Renal cortex interstitium (tissue), 11 donors: Measurements from ENCODE around the gene PRM3. TPM values are rescaled to one million over a fixed set of nuclear protein-coding genes. Genes with fewer than 3 reads are reported as not detected.
A peak's percentile ranks its signal among the peaks of the same experiment; 100 is the strongest.
"Not testable (repeated sequence)": the region's sequence is repeated elsewhere in the genome, so short reads cannot be mapped to it uniquely, and the experiment has no call there.

Experiments used
- DNase-seq, 11 donors: peaks; one replicate each; pipeline ENCODE4 v3.0.0-alpha.2; 2013; ENCODE audit warnings: low read depth in 9 of 11, low spot score in 4 of 11; ENCODE audit errors: extremely low read depth in 1 of 11
- polyA plus RNA-seq, 3 donors: library from polyadenylated mRNA; unstranded; fragments of 120-200 nt; gene quantifications; one replicate each; pipeline ENCODE4 v1.2.1, GENCODE V29; 2013; ENCODE audit not compliant: insufficient read length in 3 of 3

PRM3 gene
- polyA plus RNA-seq, 3 donors, result not detected

GRCh38 chr16:11290102-11290893 lies 16.9 kb upstream of the PRM3 start:
- no peak for DNase-seq

- DNase-seq, result not testable (repeated sequence)
Observed at GRCh38 chr16:11289696-11290095, 16.3 kb upstream of the PRM3 start.

- DNase-seq, result no peak
Observed at GRCh38 chr16:11289202-11289601, 15.8 kb upstream of the PRM3 start.

DNA sequence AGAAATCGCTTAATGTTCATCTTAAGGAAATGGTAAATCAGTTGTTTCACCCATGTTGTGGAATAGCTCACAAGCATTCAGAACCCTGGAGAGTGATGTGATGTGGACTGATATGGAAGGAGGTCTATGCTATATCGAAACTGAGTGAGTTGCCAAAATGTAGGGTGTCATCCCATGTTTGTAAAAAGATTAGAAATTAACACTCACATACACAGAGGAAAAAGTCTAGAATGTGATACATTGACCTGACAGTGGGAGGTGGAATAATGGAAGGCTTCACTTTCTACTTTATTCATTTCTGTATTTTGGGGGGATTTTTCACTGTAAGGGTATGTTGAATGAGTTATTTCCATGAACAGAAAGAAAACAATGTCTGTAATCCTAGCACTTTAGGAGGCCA lies 12.4 kb upstream of the PRM3 start:
- DNase-seq, result no peak

- DNase-seq, result no peak
Observed at GRCh38 chr16:11283820-11284248, 10.4 kb upstream of the PRM3 start.

DNA sequence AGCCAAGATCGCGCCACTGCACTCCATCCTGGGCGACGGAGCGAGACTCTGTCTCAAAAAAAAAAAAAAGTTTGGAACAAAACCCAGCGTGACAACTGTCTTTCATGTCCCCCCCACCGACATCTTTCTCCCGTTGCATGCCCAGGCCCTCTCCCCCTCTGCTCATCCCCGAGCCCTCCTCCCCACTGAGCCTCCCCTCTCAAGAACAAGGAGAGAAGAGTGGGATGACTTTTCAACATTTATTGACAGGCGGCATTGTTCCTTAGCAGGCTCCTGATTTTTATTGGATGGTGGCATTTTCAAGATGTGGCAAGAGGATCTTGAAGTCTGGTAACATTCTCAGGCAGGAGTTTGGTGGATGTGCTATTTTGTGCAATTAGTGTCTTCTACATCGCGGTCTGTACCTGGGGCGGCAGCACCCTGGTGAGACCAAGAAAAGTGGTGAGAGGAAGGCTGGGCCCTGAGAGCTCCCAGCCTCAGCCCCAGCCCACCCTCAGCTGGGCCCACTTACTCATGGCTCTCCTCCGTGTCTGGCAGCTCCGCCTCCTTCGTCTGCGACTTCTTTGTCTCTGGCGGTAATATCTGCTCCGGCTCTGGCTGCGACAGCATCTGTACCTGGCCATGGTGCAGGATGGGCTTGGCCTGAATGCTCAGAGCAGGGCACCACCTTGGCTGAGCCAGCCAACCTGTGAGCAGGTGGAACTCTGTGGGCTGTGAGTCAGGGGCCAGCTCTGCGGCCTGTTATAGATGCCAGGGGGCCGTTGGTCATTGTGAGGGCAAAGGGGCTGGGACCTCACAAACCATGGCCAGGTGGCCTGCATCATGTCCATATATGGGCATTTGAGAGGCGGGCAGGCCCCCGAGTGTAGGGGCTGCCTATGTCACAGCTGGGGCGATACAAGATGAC lies 7.4 kb upstream of the PRM3 start, which contains the start of gene PRM1:
Gene PRM1 (minus strand): TSS at position 715 of the 907 bp plus-strand sequence. CDS start 92 bp downstream, at position 623.
- no peak for DNase-seq

DNA sequence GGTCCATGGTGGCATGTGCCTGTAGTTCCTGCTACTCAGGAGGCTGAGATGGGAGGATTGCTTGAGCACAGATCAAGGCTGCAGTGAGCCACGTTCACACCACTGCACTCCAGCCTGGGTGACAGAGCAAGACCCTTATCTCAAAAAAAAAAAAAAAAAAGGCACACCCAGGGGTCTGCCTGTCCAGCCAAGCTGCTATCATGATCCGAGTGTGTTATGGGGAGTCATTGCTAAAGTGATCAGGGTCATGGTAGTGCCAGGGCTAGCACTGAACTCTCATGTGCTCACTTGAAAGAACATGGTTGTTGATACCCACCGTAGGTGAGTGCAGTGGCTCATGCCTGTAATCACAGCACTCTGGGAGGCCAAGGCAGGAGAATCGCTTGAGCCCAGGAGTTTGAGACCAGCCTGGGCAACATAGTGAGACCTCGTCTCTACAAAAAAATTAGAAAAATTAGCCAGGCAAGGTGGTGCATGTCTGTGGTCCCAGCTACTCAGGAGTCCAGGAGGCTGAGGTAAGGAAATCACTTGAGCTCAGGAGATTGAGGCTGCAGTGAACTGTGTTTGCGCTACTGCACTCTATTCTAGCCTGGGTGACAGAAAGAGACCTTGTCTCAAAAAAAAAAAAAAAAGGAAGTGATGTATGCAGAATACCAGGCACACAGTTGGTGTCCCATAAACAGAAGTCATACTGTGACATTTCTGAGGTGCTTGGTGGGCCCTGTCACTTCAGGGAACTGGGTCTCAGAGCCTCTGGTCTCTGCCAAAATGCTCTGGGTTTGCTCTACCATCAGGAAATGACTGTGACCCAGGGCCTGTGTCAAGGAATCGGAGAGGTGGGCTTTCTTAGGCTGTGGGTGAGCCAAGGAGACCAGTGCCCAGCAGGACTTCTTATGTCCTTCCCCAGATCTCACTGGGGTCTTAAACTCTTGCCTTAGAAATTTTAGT lies 5.5 kb upstream of the PRM3 start:
- DNase-seq, result no peak

GRCh38 chr16:11277607-11278337 lies 4.3 kb upstream of the PRM3 start:
- DNase-seq, result no peak

DNA sequence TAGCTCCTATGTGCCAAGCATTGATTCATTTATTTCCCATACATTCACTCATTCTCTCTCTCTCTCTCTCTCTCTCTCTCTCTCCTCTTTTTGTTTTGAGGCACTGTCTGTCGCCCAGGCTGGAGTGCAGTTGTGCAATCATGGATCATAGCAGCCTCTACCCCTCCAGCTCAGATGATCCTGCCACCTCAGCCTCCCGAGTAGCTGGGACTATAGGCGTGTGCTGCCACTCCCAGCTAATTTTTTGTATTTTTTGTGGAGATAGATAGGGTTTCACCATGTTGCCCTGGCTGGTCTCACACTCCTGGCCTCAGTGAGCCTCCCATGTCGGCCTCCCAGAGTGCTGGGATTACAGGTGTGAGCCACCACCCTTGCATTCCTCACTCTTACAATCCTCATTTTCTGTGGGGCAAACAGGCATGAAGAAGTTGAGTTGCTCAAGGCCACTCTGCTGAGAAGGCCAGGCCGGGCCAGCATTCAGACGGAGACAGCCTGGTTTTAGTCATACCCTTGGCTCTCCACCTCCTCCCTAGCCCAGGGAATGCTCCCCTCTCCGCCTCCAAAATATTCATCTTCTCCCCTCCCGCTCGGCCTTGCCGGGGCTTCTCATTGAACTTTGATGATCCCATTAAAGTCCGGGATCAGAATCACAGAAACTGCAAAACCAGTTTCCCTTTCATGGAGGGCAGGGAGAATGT lies 3.6 kb upstream of the PRM3 start:
- DNase-seq, result no peak

- DNase-seq, result no peak
Observed at GRCh38 chr16:11276143-11276895, 2.9 kb upstream of the PRM3 start, which contains the start of gene PRM2. Gene PRM2 (minus strand): TSS chr16:11276480. CDS start chr16:11276370, 110 bp downstream.

- no peak for DNase-seq
Observed at GRCh38 chr16:11274964-11275363, 1.5 kb upstream of the PRM3 start.

DNA sequence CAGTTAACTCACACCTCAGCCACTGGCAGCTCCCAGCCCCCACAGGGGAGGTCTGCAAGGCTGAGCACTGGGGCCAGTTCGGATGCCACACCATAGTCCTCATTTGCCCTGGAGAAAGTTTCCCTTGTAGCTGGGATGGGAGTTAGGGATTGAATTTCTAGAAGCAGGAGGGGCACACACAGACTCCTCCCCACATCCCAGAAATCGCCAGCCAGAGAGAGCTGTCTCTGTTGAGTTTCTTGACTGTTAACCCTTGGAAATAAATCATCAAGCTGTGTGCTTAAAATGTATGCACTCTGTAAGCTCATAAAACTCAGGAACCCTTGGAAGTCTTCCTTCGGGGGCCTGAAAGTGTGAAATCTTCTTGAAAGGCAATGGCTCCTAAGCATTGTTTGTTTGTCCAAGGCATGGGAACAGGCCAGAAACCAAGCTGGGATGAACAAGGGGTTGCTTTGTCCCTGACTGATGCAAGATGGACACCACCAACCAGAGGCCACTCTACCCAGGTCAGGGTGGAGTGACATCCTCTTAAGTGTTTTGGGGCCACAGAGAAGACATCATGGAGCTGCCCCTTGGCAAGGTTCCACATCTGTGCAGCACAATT lies 394 bp upstream of the PRM3 start:
- peak in 6 of 11 donors; percentile 66 to 89 (median 84) for DNase-seq

DNA sequence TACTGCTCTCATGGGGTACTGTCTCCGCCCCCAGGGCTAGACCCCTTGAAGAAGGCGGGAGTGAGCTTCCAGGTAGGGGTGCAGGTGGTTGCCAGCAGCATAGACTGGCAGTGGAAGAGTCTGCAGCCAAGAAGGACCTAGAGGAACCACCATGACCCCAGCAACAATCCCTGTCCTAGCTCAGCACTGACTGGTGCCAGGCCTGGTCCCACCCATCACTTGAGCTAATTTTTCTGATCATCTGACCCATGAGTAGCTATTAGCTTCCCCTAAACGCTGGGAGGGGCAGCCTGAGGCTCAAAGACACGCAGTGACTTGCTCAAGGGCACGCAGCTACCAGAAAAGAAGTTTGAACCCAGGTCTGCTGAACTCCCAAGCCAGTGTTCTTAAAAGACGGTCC lies 945 bp downstream of the PRM3 start:
- DNase-seq, result no peak

GRCh38 chr16:11271610-11272009 lies 1.8 kb downstream of the PRM3 start:
- DNase-seq, result no peak

DNA sequence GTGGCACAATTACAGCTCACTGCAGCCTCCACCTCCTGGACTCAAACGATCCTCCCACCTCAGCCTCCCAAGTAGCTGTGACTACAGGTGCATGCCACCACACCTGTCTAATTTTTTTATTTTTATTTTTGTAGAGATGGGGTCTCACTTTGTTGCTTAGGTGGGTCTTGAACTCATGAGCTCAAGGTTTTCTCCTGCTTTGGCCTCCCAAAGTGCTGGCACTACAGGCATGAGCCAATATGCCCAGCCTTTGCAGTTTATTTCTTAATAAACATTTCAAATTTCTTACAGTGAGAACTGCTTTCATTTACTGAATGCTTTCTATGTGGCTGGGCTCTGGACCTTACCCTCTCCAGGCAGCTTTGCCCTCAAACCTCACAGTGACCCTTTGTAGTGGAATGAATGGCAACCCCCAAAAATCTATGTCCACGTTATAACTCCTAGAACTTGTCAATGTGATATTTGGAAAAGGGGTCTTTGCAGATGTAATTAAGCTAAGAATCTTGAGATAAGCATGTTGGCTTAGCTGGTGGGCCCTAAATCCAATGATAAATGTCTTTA lies 2.7 kb downstream of the PRM3 start:
- DNase-seq, result no peak

DNA sequence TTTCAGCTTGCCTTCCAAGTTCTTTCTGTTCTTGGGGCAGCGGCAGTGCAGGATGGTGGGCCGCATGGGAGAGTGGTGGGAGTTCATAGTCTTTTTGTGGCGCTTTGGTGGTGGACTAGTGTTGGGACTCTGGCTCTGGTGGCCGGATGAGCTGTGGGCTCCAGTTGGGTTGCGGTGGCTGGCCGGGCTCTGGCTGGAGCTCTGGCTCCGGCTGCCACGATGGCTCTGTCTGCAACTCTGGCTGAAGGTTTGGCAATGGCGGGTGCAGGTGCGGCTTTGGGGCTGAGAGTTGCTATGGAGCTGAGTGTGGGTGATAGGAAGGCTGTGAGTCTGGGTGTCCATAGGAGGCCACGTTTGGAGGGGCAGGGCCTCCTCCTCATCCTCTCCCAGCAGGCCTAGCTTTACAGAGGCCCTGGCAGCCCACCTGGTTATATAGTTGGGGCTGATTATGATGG lies 4.5 kb downstream of the PRM3 start, which contains the start of gene TNP2:
Gene TNP2 (minus strand): TSS at position 405 of the 455 bp plus-strand sequence. CDS start 63 bp downstream, at position 342.
- DNase-seq, result no peak
